Measurements from ENCODE around the gene COL20A1. TPM values are rescaled to one million over a fixed set of nuclear protein-coding genes. Genes with fewer than 3 reads are reported as not detected.

The COL20A1 gene
- total RNA-seq, 1 donor from 2014 or later, result 5.0 TPM

- Mint-ChIP-seq H3K27me3 (ENCODE audit: low read depth, unreplicated experiment) (peaks cover 6% of the 10 kb centered on the region), H3K9me3 (ENCODE audit: unreplicated experiment) (peaks cover 5% of the 10 kb centered on the region), H3K27ac (ENCODE audit: unreplicated experiment) (peak overlapping the region; percentile 84), H3K4me3 (ENCODE audit: unreplicated experiment) (peak overlapping the region; percentile 93), H3K36me3 (ENCODE audit: low read depth, unreplicated experiment) (peaks cover 18% of the 10 kb centered on the region), H3K4me1 (ENCODE audit: low read depth, unreplicated experiment) (peaks cover 36% of the 10 kb centered on the region)
- no peak overlapping the region for H3K27ac ChIP-seq (ENCODE audit: low read depth, low read length)
- no peaks in the 10 kb centered on the region for H3K79me2 ChIP-seq (ENCODE audit: insufficient read depth, low read length)
- FAIRE-seq (no peak), DNase-seq (ENCODE audit: low read depth) (no peak)
- H3K36me3 ChIP-seq (ENCODE audit: insufficient read depth, low read length), result no peaks in the 10 kb centered on the region
- no peak for TF ChIP-seq CTCF (IDR thresholded peaks at IDR 0.05; ENCODE audit: insufficient read depth, low read depth, low read length)
- TF ChIP-seq EZH2 (IDR thresholded peaks at IDR 0.05; ENCODE audit: insufficient read depth, low read length), result no peak
- peaks cover 6% of the 10 kb centered on the region for H4K20me1 ChIP-seq (ENCODE audit: insufficient read depth, low read length)
- no peaks in the 10 kb centered on the region for H3K9me3 ChIP-seq (ENCODE audit: insufficient read depth, low read depth, low read length)
- no peak overlapping the region for H2AFZ ChIP-seq (ENCODE audit: low read depth, low read length)
- no peak overlapping the region for H3K4me3 ChIP-seq (ENCODE audit: insufficient read depth, low read depth, low read length)
- H3K4me1 ChIP-seq (ENCODE audit: insufficient read depth, low read length), result peaks cover 6% of the 10 kb centered on the region
- H3K4me2 ChIP-seq (ENCODE audit: low read length), result no peak overlapping the region
- peaks cover 25% of the 10 kb centered on the region for H3K27me3 ChIP-seq (ENCODE audit: insufficient read depth, low read length)
- H3K9ac ChIP-seq (ENCODE audit: low read length), result no peak overlapping the region
These were observed 40.7 kb upstream of the COL20A1 start for GRCh38 chr20:63252284-63252711.

DNA sequence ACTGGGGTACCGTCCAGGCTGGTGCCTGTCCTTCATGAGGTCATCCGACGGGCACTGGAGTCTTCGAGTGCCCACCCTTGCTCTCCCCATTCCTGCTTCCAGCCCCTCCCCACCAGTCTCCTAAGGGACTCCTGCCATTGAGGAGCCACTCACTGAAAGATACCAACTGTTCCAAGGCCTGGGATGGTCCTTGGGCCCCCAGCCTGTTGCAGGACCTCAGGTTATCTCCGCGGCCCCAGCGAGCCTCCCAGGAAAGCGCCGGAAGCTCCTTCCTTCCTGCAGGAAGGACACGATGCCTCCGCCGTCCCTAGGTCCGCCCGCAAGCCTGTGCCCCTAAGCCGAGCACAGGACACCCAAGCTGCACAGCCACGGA lies 39.9 kb upstream of the COL20A1 start:
- Mint-ChIP-seq H3K4me3 (ENCODE audit: unreplicated experiment) (peak overlapping the region; percentile 93), H3K4me1 (ENCODE audit: low read depth, unreplicated experiment) (peaks cover 41% of the 10 kb centered on the region), H3K27ac (ENCODE audit: unreplicated experiment) (peak overlapping the region; percentile 84), H3K9me3 (ENCODE audit: unreplicated experiment) (peaks cover 9% of the 10 kb centered on the region), H3K27me3 (ENCODE audit: low read depth, unreplicated experiment) (peaks cover 6% of the 10 kb centered on the region), H3K36me3 (ENCODE audit: low read depth, unreplicated experiment) (peaks cover 26% of the 10 kb centered on the region)
- Histone ChIP-seq H3K4me2 (ENCODE audit: low read length) (peak overlapping the region; percentile 75), H3K4me1 (ENCODE audit: insufficient read depth, low read length) (peaks cover 6% of the 10 kb centered on the region), H3K4me3 (ENCODE audit: insufficient read depth, low read depth, low read length) (no peak overlapping the region), H3K27ac (ENCODE audit: low read depth, low read length) (no peak overlapping the region), H4K20me1 (ENCODE audit: insufficient read depth, low read length) (peaks cover 6% of the 10 kb centered on the region), H3K27me3 (ENCODE audit: insufficient read depth, low read length) (peaks cover 25% of the 10 kb centered on the region), H3K79me2 (ENCODE audit: insufficient read depth, low read length) (no peaks in the 10 kb centered on the region), H3K9me3 (ENCODE audit: insufficient read depth, low read depth, low read length) (no peaks in the 10 kb centered on the region), H2AFZ (ENCODE audit: low read depth, low read length) (no peak overlapping the region), H3K9ac (ENCODE audit: low read length) (no peak overlapping the region), H3K36me3 (ENCODE audit: insufficient read depth, low read length) (no peaks in the 10 kb centered on the region)
- TF ChIP-seq EZH2 (IDR thresholded peaks at IDR 0.05; ENCODE audit: insufficient read depth, low read length) (peak; percentile 78), CTCF (IDR thresholded peaks at IDR 0.05; ENCODE audit: insufficient read depth, low read depth, low read length) (no peak)
- DNase-seq (ENCODE audit: low read depth), result no peak
- FAIRE-seq, result no peak

GRCh38 chr20:63253438-63254231 lies 39.4 kb upstream of the COL20A1 start:
- H3K27me3 Mint-ChIP-seq (ENCODE audit: low read depth, unreplicated experiment), result peaks cover 6% of the 10 kb centered on the region
- peak overlapping the region; percentile 84 for H3K27ac Mint-ChIP-seq (ENCODE audit: unreplicated experiment)
- Histone ChIP-seq H4K20me1 (ENCODE audit: insufficient read depth, low read length) (peaks cover 6% of the 10 kb centered on the region), H2AFZ (ENCODE audit: low read depth, low read length) (no peak overlapping the region), H3K4me3 (ENCODE audit: insufficient read depth, low read depth, low read length) (no peak overlapping the region), H3K4me2 (ENCODE audit: low read length) (peak overlapping the region; percentile 75), H3K9me3 (ENCODE audit: insufficient read depth, low read depth, low read length) (no peaks in the 10 kb centered on the region), H3K79me2 (ENCODE audit: insufficient read depth, low read length) (no peaks in the 10 kb centered on the region), H3K9ac (ENCODE audit: low read length) (no peak overlapping the region), H3K4me1 (ENCODE audit: insufficient read depth, low read length) (peaks cover 6% of the 10 kb centered on the region), H3K36me3 (ENCODE audit: insufficient read depth, low read length) (no peaks in the 10 kb centered on the region), H3K27ac (ENCODE audit: low read depth, low read length) (no peak overlapping the region), H3K27me3 (ENCODE audit: insufficient read depth, low read length) (peaks cover 28% of the 10 kb centered on the region)
- peaks cover 28% of the 10 kb centered on the region for H3K36me3 Mint-ChIP-seq (ENCODE audit: low read depth, unreplicated experiment)
- H3K4me1 Mint-ChIP-seq (ENCODE audit: low read depth, unreplicated experiment), result peaks cover 41% of the 10 kb centered on the region
- TF ChIP-seq EZH2 (IDR thresholded peaks at IDR 0.05; ENCODE audit: insufficient read depth, low read length) (peak; percentile 52), CTCF (IDR thresholded peaks at IDR 0.05; ENCODE audit: insufficient read depth, low read depth, low read length) (no peak)
- H3K4me3 Mint-ChIP-seq (ENCODE audit: unreplicated experiment), result peak overlapping the region; percentile 93
- FAIRE-seq, result no peak
- H3K9me3 Mint-ChIP-seq (ENCODE audit: unreplicated experiment), result peaks cover 9% of the 10 kb centered on the region
- DNase-seq (ENCODE audit: low read depth), result no peak
